Caco-2 (cell line): ENCODE measurements around the gene MPPED1. TPM values are rescaled to one million over a fixed set of nuclear protein-coding genes. Genes with fewer than 3 reads are reported as not detected.

Experiments used
- BruUV-seq: library from RNA; stranded (reverse); fragments of 400-500 nt; replicated peaks from 2 replicates; lab custom pipeline; 2021; lab: Mats Ljungman, UMichigan
- CTCF ChIA-PET: fragments of 300-600 bp; sonication (Branson Sonifier 250); formaldehyde crosslinking; loops from one replicate; lab custom pipeline; 2022; ENCODE audit warnings: antibody characterized with exemption; lab: Charles Lee
- POLR2A ChIA-PET: fragments of 300-600 bp; sonication (Branson Sonifier 250); formaldehyde crosslinking; loops from one replicate; lab custom pipeline; 2022; ENCODE audit warnings: antibody characterized with exemption; lab: Charles Lee
- DNase-seq, 2 experiments: peaks; one replicate each; pipeline versions ENCODE4 v3.0.0 to v3.0.0-alpha.2; 2020 to 2022
- H3K27me3 ChIP-seq: replicated peaks from 2 replicates; pipeline ENCODE4 v1.6.0; 2011; ENCODE audit warnings: low read length; ENCODE audit not compliant: control insufficient read depth, insufficient read depth
- H3K36me3 ChIP-seq: 2 replicates; pipeline ENCODE4 v1.5.1; 2011; ENCODE audit warnings: low read length; ENCODE audit not compliant: control insufficient read depth, insufficient read depth
- H3K4me1 ChIP-seq: fragments of 250-450 bp; sonication (Bioruptor Pico); 2 replicates; pipeline ENCODE4 v1.5.1; 2020; ENCODE audit warnings: mild to moderate bottlenecking
- H3K4me3 ChIP-seq: 2 replicates; pipeline ENCODE4 v1.5.1; 2011; ENCODE audit warnings: low read depth, mild to moderate bottlenecking, control low read depth, low read length
- H3K9me3 ChIP-seq: fragments of 250-450 bp; sonication (Bioruptor Pico); 2 replicates; pipeline ENCODE4 v1.5.1; 2020; ENCODE audit warnings: mild to moderate bottlenecking, moderate library complexity
- H3K27ac Mint-ChIP-seq: one replicate; pipeline ENCODE4 v1.8.0; 2022; ENCODE audit warnings: mixed read lengths; ENCODE audit not compliant: unreplicated experiment
- H3K27me3 Mint-ChIP-seq: one replicate; pipeline ENCODE4 v1.8.0; 2022; ENCODE audit warnings: mixed read lengths; ENCODE audit not compliant: insufficient read depth, unreplicated experiment
- H3K36me3 Mint-ChIP-seq: one replicate; pipeline ENCODE4 v1.8.0; 2022; ENCODE audit warnings: mild to moderate bottlenecking, mixed read lengths; ENCODE audit not compliant: insufficient read depth, unreplicated experiment
- H3K4me1 Mint-ChIP-seq: one replicate; pipeline ENCODE4 v1.8.0; 2022; ENCODE audit warnings: low read depth, mixed read lengths; ENCODE audit not compliant: unreplicated experiment
- H3K4me3 Mint-ChIP-seq: one replicate; pipeline ENCODE4 v1.8.0; 2022; ENCODE audit warnings: mild to moderate bottlenecking, moderate library complexity, mixed read lengths; ENCODE audit not compliant: unreplicated experiment
- H3K9me3 Mint-ChIP-seq: one replicate; pipeline ENCODE4 v1.8.0; 2022; ENCODE audit warnings: mixed read lengths; ENCODE audit not compliant: unreplicated experiment
- intact Hi-C: fragments of 100-400 bp; cut with micrococcal nuclease; formaldehyde crosslinking; loops from one replicate; pipeline ENCODE4 v1.10.0; 2022; ENCODE audit not compliant: unreplicated experiment
- total RNA-seq: library from RNA; stranded (reverse); gene quantifications from 2 replicates; pipeline ENCODE4 v1.2.3, GENCODE V29; 2022
- TF ChIP-seq, protein P1 (sequence below), 2 experiments: fragments of 200-600 bp in 1 of 2; IDR thresholded peaks; 1 replicate in 1 of 2; 2 replicates in 1 of 2; pipeline versions ENCODE4 v1.5.1 to v1.8.0; 2011 to 2022; ENCODE audit warnings: antibody characterized with exemption in 1 of 2, control low read depth in 1 of 2, inconsistent platforms in 1 of 2, low read depth in 1 of 2, low read length in 1 of 2, mild to moderate bottlenecking in 1 of 2, moderate library complexity in 1 of 2; ENCODE audit not compliant: insufficient read depth in 1 of 2, severe bottlenecking in 1 of 2, unreplicated experiment in 1 of 2

The MPPED1 gene
- total RNA-seq, 1 experiment from 2014 or later, result not detected

GRCh38 chr22:43411040-43411868, 560 bp upstream of the MPPED1 start:
- H3K4me1 Mint-ChIP-seq, result no peaks in the 10 kb centered on the region
- no peak overlapping the region for H3K4me3 ChIP-seq
- ChIA-PET CTCF (no interaction called here), POLR2A (no interaction called here)
- TF ChIP-seq, protein P1, sequence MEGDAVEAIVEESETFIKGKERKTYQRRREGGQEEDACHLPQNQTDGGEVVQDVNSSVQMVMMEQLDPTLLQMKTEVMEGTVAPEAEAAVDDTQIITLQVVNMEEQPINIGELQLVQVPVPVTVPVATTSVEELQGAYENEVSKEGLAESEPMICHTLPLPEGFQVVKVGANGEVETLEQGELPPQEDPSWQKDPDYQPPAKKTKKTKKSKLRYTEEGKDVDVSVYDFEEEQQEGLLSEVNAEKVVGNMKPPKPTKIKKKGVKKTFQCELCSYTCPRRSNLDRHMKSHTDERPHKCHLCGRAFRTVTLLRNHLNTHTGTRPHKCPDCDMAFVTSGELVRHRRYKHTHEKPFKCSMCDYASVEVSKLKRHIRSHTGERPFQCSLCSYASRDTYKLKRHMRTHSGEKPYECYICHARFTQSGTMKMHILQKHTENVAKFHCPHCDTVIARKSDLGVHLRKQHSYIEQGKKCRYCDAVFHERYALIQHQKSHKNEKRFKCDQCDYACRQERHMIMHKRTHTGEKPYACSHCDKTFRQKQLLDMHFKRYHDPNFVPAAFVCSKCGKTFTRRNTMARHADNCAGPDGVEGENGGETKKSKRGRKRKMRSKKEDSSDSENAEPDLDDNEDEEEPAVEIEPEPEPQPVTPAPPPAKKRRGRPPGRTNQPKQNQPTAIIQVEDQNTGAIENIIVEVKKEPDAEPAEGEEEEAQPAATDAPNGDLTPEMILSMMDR (IDR thresholded peaks at IDR 0.05; ENCODE audit: insufficient read depth in 1 of 2, low read depth in 1 of 2, low read length in 1 of 2, severe bottlenecking in 1 of 2, unreplicated experiment in 1 of 2), result no peak
- no peaks in the 10 kb centered on the region for H3K9me3 Mint-ChIP-seq
- DNase-seq, result no peak
- no peaks in the 10 kb centered on the region for H3K4me1 ChIP-seq
- H3K9me3 ChIP-seq, result no peaks in the 10 kb centered on the region
- BruUV-seq, result no TSS peak
- H3K4me3 Mint-ChIP-seq, result no peak overlapping the region
- H3K27me3 ChIP-seq, result peaks cover 4% of the 10 kb centered on the region; the same call in 1 of the 2 replicates
- no peaks in the 10 kb centered on the region for H3K36me3 ChIP-seq
- peaks cover 31% of the 10 kb centered on the region for H3K27me3 Mint-ChIP-seq
- no peak overlapping the region for H3K27ac Mint-ChIP-seq
- no peaks in the 10 kb centered on the region for H3K36me3 Mint-ChIP-seq
- intact Hi-C loops, result no loop called here

DNA sequence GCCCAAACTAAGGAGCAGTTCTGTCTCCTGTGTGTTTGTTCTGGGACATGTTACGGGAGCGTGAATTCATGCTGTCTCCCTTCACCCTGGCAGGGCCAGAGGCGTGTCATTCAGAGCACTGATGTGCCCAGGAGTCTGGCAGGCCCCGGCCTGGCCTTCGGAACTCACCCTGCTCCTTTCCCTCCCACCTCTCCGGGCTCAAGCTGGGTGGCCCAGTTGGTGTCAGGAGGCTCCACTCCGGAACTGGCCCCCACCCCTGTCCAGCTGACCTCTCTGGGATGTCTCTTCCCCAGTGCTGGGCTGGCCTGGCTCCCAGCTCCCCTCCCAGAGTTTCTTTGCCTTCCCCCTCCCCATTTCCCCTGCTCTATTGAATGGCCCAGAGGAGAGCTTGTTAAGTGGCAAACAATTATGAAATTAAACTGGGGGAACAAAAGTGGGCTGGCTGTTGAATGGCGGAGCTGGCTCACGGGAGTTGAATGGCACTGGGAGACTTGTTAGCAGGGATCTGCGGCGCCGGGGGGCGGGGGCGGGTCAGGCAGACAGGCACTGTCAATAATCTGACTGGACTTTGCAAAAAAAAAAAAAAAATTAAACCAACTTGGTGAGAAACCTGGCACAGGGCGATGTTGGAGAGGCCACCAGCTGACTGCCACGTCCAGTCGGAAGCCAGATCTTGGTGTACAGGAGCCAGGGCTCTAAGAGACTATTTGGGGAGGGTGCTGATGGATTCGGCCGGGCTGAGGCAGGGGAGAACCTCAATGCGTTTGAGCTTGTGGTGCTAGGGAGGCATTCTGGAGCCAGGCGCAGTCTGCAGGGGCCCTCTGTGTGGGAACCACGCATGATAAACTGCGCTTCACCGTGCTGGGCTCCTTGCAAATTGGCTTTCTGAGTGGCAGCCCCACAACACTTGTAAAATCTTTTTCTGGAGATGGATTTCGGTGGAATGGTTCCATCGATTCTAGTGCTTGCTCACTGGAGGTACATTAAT, 1.3 kb downstream of the MPPED1 start:
- DNase-seq, result no peak
- H3K27me3 ChIP-seq, result peaks cover 4% of the 10 kb centered on the region; the same call in 1 of the 2 replicates
- TF ChIP-seq, protein P1 (IDR thresholded peaks at IDR 0.05; ENCODE audit: insufficient read depth in 1 of 2, low read depth in 1 of 2, low read length in 1 of 2, severe bottlenecking in 1 of 2, unreplicated experiment in 1 of 2), result no peak
- H3K9me3 ChIP-seq, result no peaks in the 10 kb centered on the region
- H3K36me3 Mint-ChIP-seq, result no peaks in the 10 kb centered on the region
- H3K4me1 ChIP-seq, result no peaks in the 10 kb centered on the region
- H3K4me3 Mint-ChIP-seq, result no peak overlapping the region
- no peaks in the 10 kb centered on the region for H3K9me3 Mint-ChIP-seq
- intact Hi-C loops, result no loop called here
- no peaks in the 10 kb centered on the region for H3K36me3 ChIP-seq
- no peaks in the 10 kb centered on the region for H3K4me1 Mint-ChIP-seq
- no peak overlapping the region for H3K4me3 ChIP-seq
- ChIA-PET CTCF (no interaction called here), POLR2A (no interaction called here)
- no TSS peak for BruUV-seq
- H3K27me3 Mint-ChIP-seq, result peaks cover 37% of the 10 kb centered on the region
- no peak overlapping the region for H3K27ac Mint-ChIP-seq

DNA sequence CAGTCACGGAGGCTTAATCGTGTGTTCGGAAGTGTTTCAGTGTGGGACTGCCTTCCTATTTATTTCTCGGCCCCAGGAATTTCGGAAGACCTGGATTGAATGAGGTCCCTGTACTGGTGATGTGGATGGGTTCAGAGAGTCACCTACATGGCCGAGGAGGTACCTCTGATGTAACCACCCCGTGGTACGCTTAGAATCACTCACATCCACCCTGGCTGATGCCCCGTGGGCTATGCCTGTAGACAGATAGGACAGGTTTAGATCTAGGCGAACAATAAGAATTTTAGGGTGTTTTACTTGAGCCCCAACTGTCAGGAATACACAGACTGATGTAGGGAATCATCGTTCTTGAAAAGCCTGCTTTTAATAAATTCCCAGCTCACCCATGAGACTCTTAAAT, 2.0 kb downstream of the MPPED1 start:
- TF ChIP-seq, protein P1 (IDR thresholded peaks at IDR 0.05; ENCODE audit: insufficient read depth in 1 of 2, low read depth in 1 of 2, low read length in 1 of 2, severe bottlenecking in 1 of 2, unreplicated experiment in 1 of 2), result no peak
- BruUV-seq, result no TSS peak
- H3K9me3 ChIP-seq, result no peaks in the 10 kb centered on the region
- Mint-ChIP-seq H3K4me3 (no peak overlapping the region), H3K9me3 (no peaks in the 10 kb centered on the region), H3K27ac (no peak overlapping the region), H3K27me3 (peaks cover 41% of the 10 kb centered on the region), H3K4me1 (no peaks in the 10 kb centered on the region), H3K36me3 (no peaks in the 10 kb centered on the region)
- H3K27me3 ChIP-seq, result peaks cover 4% of the 10 kb centered on the region; the same call in 1 of the 2 replicates
- intact Hi-C loops, result no loop called here
- H3K4me3 ChIP-seq, result no peak overlapping the region
- no peaks in the 10 kb centered on the region for H3K36me3 ChIP-seq
- POLR2A ChIA-PET, result no interaction called here
- CTCF ChIA-PET, result no interaction called here
- H3K4me1 ChIP-seq, result no peaks in the 10 kb centered on the region
- no peak for DNase-seq
